Measurements from ENCODE around the gene AIRE. TPM values are rescaled to one million over a fixed set of nuclear protein-coding genes. Genes with fewer than 3 reads are reported as not detected.

Gene AIRE
- polyA plus RNA-seq, 1 donor from 2014 or later = not detected

GRCh38 chr21:44286716-44287632, 1.3 kb downstream of the AIRE start:
- H4K20me1 ChIP-seq (ENCODE audit: insufficient read depth) = no peaks in the 10 kb centered on the region
- no peak overlapping the region for H3K4me3 ChIP-seq (ENCODE audit: low read length)
- no peaks in the 10 kb centered on the region for H3F3A ChIP-seq (ENCODE audit: insufficient read depth, low read length, poor library complexity, severe bottlenecking)
- no peak overlapping the region for H2AFZ ChIP-seq (ENCODE audit: low read depth, low read length)
- H3K4me2 ChIP-seq (ENCODE audit: low read length) = no peak overlapping the region
- H3K36me3 ChIP-seq (ENCODE audit: insufficient read depth, low read length) = no peaks in the 10 kb centered on the region
- no peak overlapping the region for H3K27ac ChIP-seq (ENCODE audit: low read length)
- TF ChIP-seq MXI1 (conservative IDR thresholded peaks at IDR 0.05; ENCODE audit: poor library complexity, severe bottlenecking) (no peak), REST (IDR thresholded peaks at IDR 0.05; ENCODE audit: borderline replicate concordance) (no peak), POLR2AphosphoS5 (IDR thresholded peaks at IDR 0.05) (no peak), EP300 (conservative IDR thresholded peaks at IDR 0.05; ENCODE audit: poor library complexity, severe bottlenecking) (no peak), EZH2 (IDR thresholded peaks at IDR 0.05; ENCODE audit: borderline replicate concordance, insufficient read depth, low read length, poor library complexity, severe bottlenecking) (no peak), SMC3 (conservative IDR thresholded peaks at IDR 0.05; ENCODE audit: poor library complexity) (no peak), TAF1 (IDR thresholded peaks at IDR 0.05; ENCODE audit: low read depth) (no peak), CTCF (IDR thresholded peaks at IDR 0.05; ENCODE audit: poor library complexity, severe bottlenecking) (no peak), RAD21 (conservative IDR thresholded peaks at IDR 0.05) (no peak)
- H3K9me2 ChIP-seq (ENCODE audit: insufficient read depth, low read length) = no peaks in the 10 kb centered on the region
- H3K79me2 ChIP-seq (replicated peaks; ENCODE audit: insufficient read depth, low read length) = no peaks in the 10 kb centered on the region
- H3K9me3 ChIP-seq (ENCODE audit: low read length) = no peaks in the 10 kb centered on the region
- no peak overlapping the region for H3K9ac ChIP-seq (ENCODE audit: low read length)
- peaks cover 13% of the 10 kb centered on the region for H3K27me3 ChIP-seq (ENCODE audit: insufficient read depth, low read depth, low read length)

- H3K27ac ChIP-seq (ENCODE audit: low read length) = no peak overlapping the region
- TF ChIP-seq SMC3 (conservative IDR thresholded peaks at IDR 0.05; ENCODE audit: poor library complexity) (no peak), REST (IDR thresholded peaks at IDR 0.05; ENCODE audit: borderline replicate concordance) (no peak), TAF1 (IDR thresholded peaks at IDR 0.05; ENCODE audit: low read depth) (no peak), MXI1 (conservative IDR thresholded peaks at IDR 0.05; ENCODE audit: poor library complexity, severe bottlenecking) (no peak), POLR2AphosphoS5 (IDR thresholded peaks at IDR 0.05) (no peak), RAD21 (conservative IDR thresholded peaks at IDR 0.05) (no peak), CTCF (IDR thresholded peaks at IDR 0.05; ENCODE audit: poor library complexity, severe bottlenecking) (no peak), EZH2 (IDR thresholded peaks at IDR 0.05; ENCODE audit: borderline replicate concordance, insufficient read depth, low read length, poor library complexity, severe bottlenecking) (no peak), EP300 (conservative IDR thresholded peaks at IDR 0.05; ENCODE audit: poor library complexity, severe bottlenecking) (no peak)
- H2AFZ ChIP-seq (ENCODE audit: low read depth, low read length) = no peak overlapping the region
- H3K27me3 ChIP-seq (ENCODE audit: insufficient read depth, low read depth, low read length) = peaks cover 13% of the 10 kb centered on the region
- H3F3A ChIP-seq (ENCODE audit: insufficient read depth, low read length, poor library complexity, severe bottlenecking) = no peaks in the 10 kb centered on the region
- no peaks in the 10 kb centered on the region for H3K9me2 ChIP-seq (ENCODE audit: insufficient read depth, low read length)
- H3K9ac ChIP-seq (ENCODE audit: low read length) = no peak overlapping the region
- no peaks in the 10 kb centered on the region for H3K79me2 ChIP-seq (replicated peaks; ENCODE audit: insufficient read depth, low read length)
- no peaks in the 10 kb centered on the region for H3K36me3 ChIP-seq (ENCODE audit: insufficient read depth, low read length)
- H3K4me3 ChIP-seq (ENCODE audit: low read length) = no peak overlapping the region
- H3K4me2 ChIP-seq (ENCODE audit: low read length) = no peak overlapping the region
- H3K9me3 ChIP-seq (ENCODE audit: low read length) = no peaks in the 10 kb centered on the region
- H4K20me1 ChIP-seq (ENCODE audit: insufficient read depth) = no peaks in the 10 kb centered on the region
Measured at GRCh38 chr21:44288251-44289110, 2.8 kb downstream of the AIRE start.
